ENCODE data around the gene TCL1B. TPM values are rescaled to one million over a fixed set of nuclear protein-coding genes. Genes with fewer than 3 reads are reported as not detected.
"Not testable (repeated sequence)": the region's sequence is repeated elsewhere in the genome, so short reads cannot be mapped to it uniquely, and the experiment has no call there.

TCL1B gene
- total RNA-seq, 1 donor from 2014 or later, result not detected

DNA sequence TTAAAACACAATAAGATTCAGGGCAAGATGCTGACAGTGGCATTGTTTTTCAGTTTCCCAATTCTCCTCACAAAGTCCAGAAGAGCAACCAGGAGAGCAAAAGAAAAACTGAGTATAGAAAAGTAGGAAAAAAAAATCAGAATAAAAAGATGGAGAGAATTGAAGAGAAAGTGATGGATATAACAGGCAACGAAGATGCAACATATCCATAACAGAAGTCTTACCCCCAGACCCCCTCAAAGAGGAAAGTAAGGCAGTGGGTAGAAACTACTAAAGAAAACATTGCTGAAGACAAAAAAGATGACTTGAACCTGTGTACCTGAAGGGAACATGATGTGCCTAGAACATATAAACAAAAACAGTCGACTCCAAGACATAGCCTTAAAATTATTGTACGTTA, 17.1 kb downstream of the TCL1B start:
- DNase-seq (ENCODE audit: low spot score), result no peak

DNA sequence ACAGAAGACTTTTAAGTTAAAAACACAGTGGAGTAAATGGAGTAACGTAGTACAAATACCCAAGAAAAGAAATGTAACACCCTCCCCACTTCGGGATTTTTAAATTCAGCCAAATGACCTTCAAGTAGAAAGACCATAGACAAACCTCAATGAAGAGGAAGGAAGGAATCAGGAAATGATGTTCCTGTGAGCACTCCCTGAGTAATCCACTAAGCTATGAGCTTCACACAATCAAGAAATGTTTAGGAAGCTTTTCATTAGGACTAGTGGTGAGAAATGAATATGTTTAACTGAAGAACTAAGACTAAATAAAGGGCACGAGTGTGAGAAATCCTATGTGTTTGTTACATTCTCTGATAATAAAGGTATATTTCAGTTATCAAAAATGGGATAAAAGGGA, 17.6 kb downstream of the TCL1B start:
- no peak for DNase-seq (ENCODE audit: low spot score)

DNA sequence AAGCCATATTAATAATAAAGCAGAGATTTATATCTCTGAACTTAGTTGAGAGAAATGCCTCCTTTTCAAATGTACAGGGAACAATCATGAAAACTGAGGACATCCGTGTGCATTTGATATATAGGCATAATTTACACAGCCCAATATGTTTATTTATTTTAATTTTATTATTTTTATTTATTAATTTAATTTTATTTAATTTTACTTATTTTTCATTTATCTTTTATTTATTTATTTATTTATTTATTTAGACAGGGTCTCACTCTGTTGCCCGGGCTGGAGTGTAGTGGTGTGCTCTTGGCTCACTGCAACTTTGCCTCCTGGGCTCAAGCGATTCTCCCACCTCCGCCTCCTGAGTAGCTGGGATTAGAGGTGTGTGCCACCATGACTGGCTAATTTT, 19.3 kb downstream of the TCL1B start:
- DNase-seq (ENCODE audit: low spot score), result no peak

DNA sequence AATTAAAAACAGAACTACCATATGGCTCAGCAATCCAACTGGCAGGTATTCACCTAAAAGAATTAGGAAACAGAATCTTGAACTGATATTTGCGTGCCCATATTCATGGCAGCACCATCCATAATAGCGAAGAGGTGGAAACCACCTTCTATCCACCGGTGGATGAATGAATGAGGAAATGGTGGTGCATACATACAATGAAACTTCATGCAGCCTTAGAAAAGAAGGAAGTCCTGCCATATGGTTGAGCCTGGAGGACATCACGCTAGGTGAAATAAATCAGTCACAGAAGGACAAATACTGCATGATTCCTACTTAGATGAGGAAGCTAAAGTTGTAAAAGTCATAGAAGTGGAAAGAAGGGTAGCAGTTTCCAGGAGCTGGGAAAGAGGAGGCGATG, 21.1 kb downstream of the TCL1B start:
- DNase-seq (ENCODE audit: low spot score), result no peak

DNA sequence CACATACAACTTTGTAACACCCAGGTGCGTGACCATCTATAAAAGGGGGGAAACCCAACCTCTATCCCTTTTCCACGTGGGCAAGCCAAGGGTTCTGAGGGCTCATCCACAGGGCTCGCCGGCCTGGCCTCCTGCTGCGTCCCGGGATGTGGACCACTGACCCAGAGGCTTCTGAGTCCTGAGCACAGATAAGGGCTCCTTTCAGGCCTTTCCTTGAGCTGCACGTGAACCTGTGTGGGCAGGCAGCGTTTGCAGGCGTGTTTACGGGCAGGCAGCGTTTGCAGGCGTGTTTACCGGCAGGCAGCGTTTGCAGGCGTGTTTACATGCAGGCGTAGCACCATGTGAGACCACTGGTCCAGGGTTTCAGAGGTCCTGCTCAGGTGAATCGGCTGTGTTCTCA, 23.9 kb downstream of the TCL1B start:
- no peak for DNase-seq (ENCODE audit: low spot score)

DNA sequence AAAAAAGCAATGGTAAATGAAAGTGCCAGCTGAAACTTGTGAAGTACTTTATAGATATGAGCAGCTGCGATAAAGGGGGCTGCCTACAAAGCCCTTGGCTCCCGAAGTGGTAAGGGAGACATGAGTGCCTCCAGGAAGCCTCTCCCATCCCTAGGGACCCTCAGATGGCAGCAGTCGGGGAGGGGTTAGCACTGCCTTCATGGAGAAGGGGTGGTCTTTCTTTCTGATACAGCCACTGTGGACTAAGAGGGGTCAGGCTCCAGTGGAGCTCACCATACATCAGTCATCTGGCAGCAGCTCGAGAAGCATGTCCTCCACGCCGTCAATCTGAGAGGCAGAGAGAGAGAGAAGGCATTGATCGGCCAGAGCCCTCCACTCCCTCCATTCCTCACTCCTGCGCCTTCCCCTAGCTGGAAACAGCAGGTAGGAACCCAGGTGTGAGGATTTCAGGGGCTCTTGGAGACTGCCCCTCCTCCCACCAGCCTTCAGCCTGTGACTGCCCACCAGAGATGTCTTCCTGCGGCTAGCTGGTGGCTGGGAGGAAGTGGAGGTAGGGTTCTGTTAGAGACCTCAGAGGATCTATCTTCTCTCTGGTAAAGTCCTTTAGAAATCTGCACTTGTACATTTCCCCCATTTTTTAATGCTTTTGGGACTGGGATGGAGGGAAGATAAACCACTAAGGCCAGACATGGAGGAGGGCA, 25.4 kb downstream of the TCL1B start:
- no peak for DNase-seq (ENCODE audit: low spot score)

DNA sequence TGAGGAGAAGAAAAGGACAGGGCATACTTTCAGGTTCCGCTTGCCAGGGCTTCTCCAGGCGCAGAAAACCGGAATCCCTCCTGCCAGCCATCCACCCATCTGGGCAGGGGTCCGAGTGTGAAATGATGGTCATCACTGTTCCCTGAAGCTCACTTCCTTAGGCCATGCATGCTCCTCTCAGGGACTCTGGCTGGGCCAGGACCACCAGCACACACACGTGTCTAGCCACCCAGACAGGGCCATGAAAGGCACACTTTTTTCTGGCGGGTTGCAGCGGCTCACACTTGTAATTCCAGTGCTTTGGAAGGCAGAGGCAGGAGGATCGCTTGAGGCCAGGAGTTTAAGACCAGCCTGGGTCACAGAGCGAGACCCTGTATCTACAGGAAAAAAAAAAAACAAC, 26.2 kb downstream of the TCL1B start:
- DNase-seq (ENCODE audit: low spot score), result no peak

DNA sequence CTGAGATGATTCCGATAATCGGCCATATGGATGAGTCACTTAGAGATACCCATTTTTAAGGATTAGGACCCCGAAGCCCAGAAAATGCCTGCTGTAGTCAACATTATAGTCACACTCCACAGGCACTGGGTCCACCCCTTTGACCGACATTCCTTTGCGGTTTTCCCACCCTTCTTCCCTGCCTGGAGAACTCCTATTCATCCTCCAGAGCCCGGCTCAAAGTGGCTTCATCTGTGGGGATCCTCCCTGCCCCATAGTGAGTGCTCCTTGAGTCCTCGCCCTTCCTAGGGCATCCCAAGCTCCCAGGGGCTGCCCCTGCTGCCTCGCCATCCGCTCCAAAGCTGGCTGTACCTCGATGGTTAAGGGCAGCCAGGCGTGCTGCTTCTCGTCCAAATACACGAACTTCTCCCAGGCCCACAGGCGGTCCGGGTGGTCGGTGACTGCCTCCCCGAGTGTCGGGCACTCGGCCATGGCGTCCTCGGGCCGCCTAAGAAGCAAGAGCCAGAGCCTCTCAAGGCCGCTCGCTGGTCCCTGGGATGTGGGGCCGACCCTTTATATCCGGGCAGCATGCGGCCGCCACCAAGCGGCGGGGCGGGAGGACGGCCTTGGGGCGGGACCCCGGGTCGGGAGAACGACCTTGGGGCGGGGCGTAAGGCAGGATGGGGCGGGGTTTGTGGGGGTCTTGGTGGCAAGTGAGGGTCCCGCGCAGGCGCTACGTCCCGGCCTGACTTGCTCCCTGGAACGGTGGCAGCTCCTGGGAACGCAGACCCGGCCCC, 27.6 kb downstream of the TCL1B start, which contains the start of gene TCL1A:
Gene TCL1A (minus strand): TSS at position 530 of the 776 bp plus-strand sequence. CDS start 59 bp downstream, at position 471.
- no peak for DNase-seq (ENCODE audit: low spot score)

DNA sequence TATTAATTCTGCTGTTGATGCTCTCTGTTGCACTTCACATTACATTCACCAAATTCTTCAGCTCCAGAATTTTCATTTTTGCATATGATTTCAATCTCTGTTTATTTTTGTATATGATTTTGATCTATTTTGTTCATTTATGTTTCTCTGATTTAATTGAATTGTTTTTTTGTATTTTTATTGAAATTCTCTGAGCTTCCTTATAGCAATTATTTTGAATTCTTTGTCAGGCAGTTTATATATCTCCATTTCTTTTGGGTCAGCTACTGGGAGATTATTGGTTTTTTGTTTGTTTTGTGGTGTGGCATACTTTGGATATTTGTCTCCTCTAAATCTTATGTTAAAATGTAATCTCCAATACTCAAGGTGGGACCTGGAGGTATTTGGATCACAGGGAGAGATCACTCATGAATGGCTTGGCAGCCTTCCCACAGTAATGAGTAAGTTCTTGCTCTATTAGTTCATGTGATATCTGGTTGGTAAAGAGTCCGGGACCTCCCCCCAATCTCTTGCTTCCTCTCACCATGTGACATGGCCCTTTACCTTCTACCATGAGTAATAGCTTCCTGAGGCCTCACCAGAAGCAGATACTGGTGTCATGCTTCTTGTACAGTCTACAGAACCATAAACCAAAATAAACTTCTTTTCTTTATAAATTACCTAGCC, 36.4 kb downstream of the TCL1B start:
- DNase-seq (ENCODE audit: low spot score), result no peak

DNA sequence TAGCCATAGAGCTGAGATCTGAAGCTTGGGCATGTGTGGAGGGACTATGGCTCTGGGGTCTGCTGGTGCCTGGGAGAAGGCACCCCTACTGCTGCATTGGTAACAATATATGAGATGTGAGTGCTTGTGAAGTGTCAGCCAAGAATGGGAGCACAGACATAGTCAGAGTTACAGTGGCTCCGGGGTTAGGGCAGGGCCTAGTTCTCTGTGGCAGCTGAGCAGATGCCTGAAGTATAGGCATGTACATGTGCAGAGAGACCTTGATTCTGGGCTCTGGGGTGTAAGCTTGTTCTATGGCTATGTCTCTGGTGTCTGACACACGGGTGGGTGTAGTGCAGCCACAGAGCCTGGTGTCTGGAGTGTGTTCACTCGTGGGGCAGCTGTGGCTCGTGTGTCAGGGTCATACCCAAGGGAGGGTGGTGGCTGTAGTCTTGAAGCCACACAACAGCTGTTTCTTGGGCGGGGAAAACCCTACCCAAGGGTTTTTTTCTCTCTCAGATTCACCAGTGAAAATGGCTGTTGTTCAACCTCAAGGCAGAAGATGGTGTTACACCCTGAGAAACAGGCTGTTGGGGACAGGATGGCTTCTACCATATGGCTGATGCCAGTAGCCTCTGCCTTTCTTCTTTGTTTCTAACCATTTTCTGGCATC, 39.6 kb downstream of the TCL1B start:
- no peak for DNase-seq (ENCODE audit: low spot score)

DNA sequence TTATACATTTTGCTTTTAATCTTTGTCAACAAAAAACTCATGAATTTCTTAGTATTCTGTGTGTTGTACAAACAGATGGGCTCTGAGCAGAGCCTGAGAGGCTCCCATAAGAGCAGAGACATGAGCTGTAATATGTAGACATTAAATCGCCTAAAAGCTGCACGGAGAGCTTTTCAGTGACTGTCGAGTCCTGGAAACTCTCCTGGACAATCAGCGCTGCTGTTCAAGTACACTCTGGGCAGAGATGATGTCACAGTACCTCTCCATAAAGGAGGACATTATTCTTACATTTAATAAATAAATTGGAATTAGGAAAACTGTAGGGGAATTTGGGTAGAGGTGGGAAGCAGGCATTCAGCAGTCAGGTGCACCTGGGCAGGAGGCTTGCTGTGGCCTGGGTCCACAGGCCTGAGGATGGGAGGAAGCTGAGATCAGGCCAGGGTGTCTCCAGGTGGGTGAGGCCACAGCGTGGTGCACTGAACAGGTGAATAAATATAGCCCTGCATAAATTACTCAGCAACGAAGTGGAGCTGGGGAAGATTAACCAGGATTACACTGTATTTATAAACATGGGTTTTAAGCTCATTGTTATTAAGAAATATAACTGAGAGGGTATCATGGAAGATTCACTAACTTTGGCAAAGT, 41.0 kb downstream of the TCL1B start:
- DNase-seq (ENCODE audit: low spot score), result no peak

DNA sequence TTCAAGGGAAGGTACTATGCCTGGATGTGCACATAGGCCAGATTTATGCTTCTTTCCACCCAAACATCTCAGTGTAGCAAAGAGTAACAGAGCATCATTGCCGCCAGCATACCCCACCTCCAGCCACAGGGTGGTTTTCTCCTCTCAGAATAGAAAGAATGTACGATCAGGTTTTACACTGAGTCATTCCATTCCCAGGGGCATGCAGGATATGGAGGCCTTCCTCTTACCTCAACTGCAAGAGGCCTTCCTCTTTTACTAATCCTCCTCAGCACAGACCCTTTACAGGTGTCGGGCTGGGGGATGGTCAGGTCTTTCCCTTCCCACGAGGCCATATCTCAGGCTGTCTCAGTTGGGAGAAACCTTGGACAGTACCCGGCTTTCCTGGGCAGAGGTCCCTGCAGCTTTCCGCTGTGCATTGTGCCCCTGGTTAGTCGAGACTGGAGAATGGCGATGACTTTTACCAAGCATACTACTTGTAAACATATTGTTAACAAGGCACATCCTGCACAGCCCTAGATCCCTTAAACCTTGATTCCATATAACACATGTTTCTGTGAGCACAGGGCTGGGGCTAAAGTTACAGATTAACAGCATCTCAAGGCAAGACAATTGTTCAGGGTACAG, 43.3 kb downstream of the TCL1B start:
- DNase-seq (ENCODE audit: low spot score), result not testable (repeated sequence)

DNA sequence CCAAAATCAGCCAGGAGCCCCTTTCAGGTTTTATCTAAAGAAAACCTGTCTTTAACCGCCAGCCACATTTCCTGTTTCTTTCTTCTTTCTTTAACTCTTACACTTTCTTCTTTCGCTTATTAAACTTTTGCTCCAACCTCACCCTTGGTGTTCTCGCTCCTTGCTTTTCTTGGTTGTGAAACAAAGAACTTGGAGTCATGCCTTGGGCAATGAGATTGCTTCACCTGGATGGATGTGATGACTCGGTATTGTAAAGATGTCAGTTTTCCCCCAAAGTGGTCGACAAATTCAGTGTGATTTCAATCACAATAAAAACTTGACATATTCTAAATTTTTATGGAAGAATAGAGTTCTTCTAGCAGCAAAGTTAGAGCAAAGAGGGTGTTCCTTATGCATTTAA, 43.9 kb downstream of the TCL1B start:
- no peak for DNase-seq (ENCODE audit: low spot score)

DNA sequence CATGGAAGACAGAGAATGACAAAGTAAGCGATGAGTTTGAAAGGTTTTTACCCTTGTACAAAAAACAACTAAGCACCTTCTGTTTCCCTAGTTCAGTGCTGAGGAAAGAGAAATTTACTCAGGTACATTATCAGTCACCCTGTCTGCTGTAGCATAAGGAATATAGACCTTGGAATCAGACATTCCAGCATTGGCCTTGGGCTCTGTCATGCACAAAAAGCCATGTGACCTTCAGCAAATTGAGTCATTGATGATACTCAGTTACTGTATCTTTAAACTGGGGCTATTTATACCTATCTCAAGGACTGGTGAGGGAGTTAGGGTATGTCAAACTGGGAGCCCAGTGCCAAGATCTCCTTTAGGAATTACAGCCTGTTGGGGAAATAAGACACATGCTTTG, 47.0 kb downstream of the TCL1B start:
- no peak for DNase-seq (ENCODE audit: low spot score)

DNA sequence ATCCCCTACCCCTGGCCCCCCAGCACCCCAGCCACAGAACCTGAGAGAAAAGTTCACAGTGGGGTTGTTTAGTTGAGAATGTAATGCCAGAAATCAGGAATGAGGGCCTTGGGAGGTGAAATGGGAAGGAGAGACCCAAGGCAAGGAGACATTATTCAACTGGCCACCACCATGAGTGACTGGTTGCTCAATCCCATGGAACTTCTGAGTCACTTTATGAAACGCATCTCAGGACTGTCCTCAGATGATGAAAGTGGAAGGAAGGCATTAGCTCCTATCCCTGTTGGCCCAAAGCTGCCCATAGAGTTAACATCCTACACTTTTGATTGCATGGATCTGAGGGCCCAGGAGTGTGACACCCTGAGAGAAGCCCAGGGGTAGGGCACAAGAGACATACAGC, 53.1 kb downstream of the TCL1B start:
- no peak for DNase-seq (ENCODE audit: low spot score)

DNA sequence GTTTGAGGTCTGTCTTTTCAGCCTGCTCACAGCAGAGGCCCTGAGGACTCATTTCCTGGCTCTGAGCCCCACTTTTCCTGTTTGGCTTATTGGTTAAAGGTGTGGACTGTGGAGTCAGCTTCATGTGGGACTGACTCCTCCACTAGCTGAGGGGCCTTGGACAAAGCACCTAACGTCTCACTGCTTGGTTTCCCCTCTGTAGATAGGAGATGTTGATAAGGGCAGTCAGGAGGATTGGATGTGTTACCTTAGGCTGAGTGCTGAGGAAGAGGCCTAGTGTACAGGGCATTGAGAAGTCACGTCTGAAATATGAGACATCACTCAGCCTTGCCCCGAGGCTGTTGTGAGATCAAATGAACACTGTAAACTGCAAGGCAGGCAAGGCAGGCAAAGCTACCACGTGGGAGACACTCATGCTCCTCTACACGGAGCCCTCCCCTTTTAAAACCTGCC, 54.8 kb downstream of the TCL1B start:
- DNase-seq (ENCODE audit: low spot score), result peak; percentile 68

DNA sequence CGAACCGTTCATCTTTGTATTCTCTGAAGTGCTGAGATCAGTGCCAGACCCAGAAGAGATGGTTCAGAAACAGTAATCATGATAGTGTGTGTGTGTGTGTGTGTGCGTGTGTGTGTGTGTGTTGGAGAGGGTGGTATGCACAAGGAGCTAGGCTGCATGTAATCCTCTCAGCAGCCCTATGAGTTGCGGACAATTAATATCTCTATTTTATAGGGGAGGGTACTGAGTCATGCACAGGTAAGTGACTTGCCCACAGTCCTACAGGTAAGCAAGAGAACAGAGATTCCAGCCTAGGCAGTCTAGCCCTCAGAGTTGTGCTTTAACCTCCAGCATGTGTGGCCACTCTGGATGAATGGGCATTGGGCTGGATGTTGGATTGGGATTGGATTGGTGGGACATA, 55.6 kb downstream of the TCL1B start:
- no peak for DNase-seq (ENCODE audit: low spot score)

Data from ureter (tissue), 1 donor.